ENCODE measurements around the gene BAHCC1. TPM values are rescaled to one million over a fixed set of nuclear protein-coding genes. Genes with fewer than 3 reads are reported as not detected.

Gene BAHCC1
- total and polyA plus RNA-seq, 2 donors = 5.8 to 7.3 TPM

- peak overlapping the region in 1 of 2 donors; percentile 71 for H3K27ac ChIP-seq (ENCODE audit: low read depth in 1 of 2, low read length in 1 of 2)
- H3K4me1 ChIP-seq (ENCODE audit: control insufficient read depth in 2 of 2, insufficient read depth in 2 of 2, low read length in 2 of 2) = peaks cover 37 to 72% of the 10 kb centered on the region in 2 donors
- DNase-seq (ENCODE audit: low read depth in 6 of 9, low spot score in 9 of 9) = peak in 3 of 9 donors; percentile 71 to 80 (median 73)
- peak overlapping the region; percentile 43 to 62 for H3K4me3 ChIP-seq (ENCODE audit: low read length in 2 of 2)
- H3K36me3 ChIP-seq (ENCODE audit: control insufficient read depth in 2 of 2, insufficient read depth in 2 of 2, low read length in 1 of 2) = no peaks in the 10 kb centered on the region
- WGBS = 17% methylated on average over 29 of the region's 29 CpGs
- H3K9me3 ChIP-seq (ENCODE audit: control insufficient read depth in 2 of 2, insufficient read depth in 1 of 2, low read length in 1 of 2) = peaks cover 0 to 6% of the 10 kb centered on the region in 2 donors
- peaks cover 0 to 42% of the 10 kb centered on the region in 2 donors for H3K27me3 ChIP-seq (ENCODE audit: control insufficient read depth in 2 of 2, insufficient read depth in 1 of 2, low read length in 1 of 2)
These were observed 88.0 kb downstream of the BAHCC1 start for GRCh38 chr17:81483085-81483861.

DNA sequence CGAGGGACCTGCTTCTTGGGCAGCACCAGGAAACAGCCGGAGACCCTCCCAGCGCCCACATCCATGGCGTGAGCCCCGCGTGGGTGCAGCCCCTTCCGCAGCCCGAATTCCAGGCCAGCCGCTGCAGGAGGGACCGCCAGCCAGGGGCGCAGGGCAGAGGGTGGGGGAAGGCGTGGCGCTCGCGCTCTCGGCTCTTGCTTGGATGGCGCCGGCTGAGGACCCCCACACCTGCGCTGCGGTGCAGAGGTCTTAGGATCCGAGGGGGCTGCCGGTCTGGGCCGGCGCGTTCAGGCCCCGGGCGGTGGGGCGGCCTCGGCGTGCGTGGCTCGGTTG is 88.6 kb downstream of the BAHCC1 start:
- Histone ChIP-seq H3K4me3 (ENCODE audit: low read length in 2 of 2) (peak overlapping the region; percentile 43 to 62), H3K36me3 (ENCODE audit: control insufficient read depth in 2 of 2, insufficient read depth in 2 of 2, low read length in 1 of 2) (no peaks in the 10 kb centered on the region), H3K9me3 (ENCODE audit: control insufficient read depth in 2 of 2, insufficient read depth in 1 of 2, low read length in 1 of 2) (peaks cover 0 to 6% of the 10 kb centered on the region in 2 donors), H3K27me3 (ENCODE audit: control insufficient read depth in 2 of 2, insufficient read depth in 1 of 2, low read length in 1 of 2) (peaks cover 0 to 42% of the 10 kb centered on the region in 2 donors), H3K4me1 (ENCODE audit: control insufficient read depth in 2 of 2, insufficient read depth in 2 of 2, low read length in 2 of 2) (peaks cover 41 to 78% of the 10 kb centered on the region in 2 donors), H3K27ac (ENCODE audit: low read depth in 1 of 2, low read length in 1 of 2) (peak overlapping the region in 1 of 2 donors; percentile 71)
- WGBS = 4% methylated on average over 32 of the region's 32 CpGs
- peak in 1 of 9 donors; percentile 47 for DNase-seq (ENCODE audit: low read depth in 6 of 9, low spot score in 9 of 9)

- 9% methylated on average over 60 of the region's 60 CpGs for WGBS
- Histone ChIP-seq H3K27me3 (ENCODE audit: control insufficient read depth in 2 of 2, insufficient read depth in 1 of 2, low read length in 1 of 2) (peaks cover 0 to 40% of the 10 kb centered on the region in 2 donors), H3K36me3 (ENCODE audit: control insufficient read depth in 2 of 2, insufficient read depth in 2 of 2, low read length in 1 of 2) (no peaks in the 10 kb centered on the region), H3K9me3 (ENCODE audit: control insufficient read depth in 2 of 2, insufficient read depth in 1 of 2, low read length in 1 of 2) (peaks cover 0 to 6% of the 10 kb centered on the region in 2 donors), H3K27ac (ENCODE audit: low read depth in 1 of 2, low read length in 1 of 2) (no peak overlapping the region), H3K4me3 (ENCODE audit: low read length in 2 of 2) (peak overlapping the region; percentile 43 to 62), H3K4me1 (ENCODE audit: control insufficient read depth in 2 of 2, insufficient read depth in 2 of 2, low read length in 2 of 2) (peaks cover 43 to 82% of the 10 kb centered on the region in 2 donors)
- DNase-seq (ENCODE audit: low read depth in 6 of 9, low spot score in 9 of 9) = peak in 8 of 9 donors; percentile 69 to 91 (median 78)
These were observed 89.1 kb downstream of the BAHCC1 start for GRCh38 chr17:81484195-81484979.

GRCh38 chr17:81486199-81486810 is 91.0 kb downstream of the BAHCC1 start:
- WGBS = 35% methylated on average over 17 of the region's 17 CpGs
- DNase-seq (ENCODE audit: low read depth in 6 of 9, low spot score in 9 of 9) = peak in 1 of 9 donors; percentile 41
- H3K4me3 ChIP-seq (ENCODE audit: low read length in 2 of 2) = no peak overlapping the region
- H3K27ac ChIP-seq (ENCODE audit: low read depth in 1 of 2, low read length in 1 of 2) = peak overlapping the region in 1 of 2 donors; percentile 44
- no peaks in the 10 kb centered on the region for H3K9me3 ChIP-seq (ENCODE audit: control insufficient read depth in 2 of 2, insufficient read depth in 1 of 2, low read length in 1 of 2)
- H3K36me3 ChIP-seq (ENCODE audit: control insufficient read depth in 2 of 2, insufficient read depth in 2 of 2, low read length in 1 of 2) = no peaks in the 10 kb centered on the region
- peaks cover 38 to 78% of the 10 kb centered on the region in 2 donors for H3K4me1 ChIP-seq (ENCODE audit: control insufficient read depth in 2 of 2, insufficient read depth in 2 of 2, low read length in 2 of 2)
- H3K27me3 ChIP-seq (ENCODE audit: control insufficient read depth in 2 of 2, insufficient read depth in 1 of 2, low read length in 1 of 2) = peaks cover 0 to 33% of the 10 kb centered on the region in 2 donors

DNA sequence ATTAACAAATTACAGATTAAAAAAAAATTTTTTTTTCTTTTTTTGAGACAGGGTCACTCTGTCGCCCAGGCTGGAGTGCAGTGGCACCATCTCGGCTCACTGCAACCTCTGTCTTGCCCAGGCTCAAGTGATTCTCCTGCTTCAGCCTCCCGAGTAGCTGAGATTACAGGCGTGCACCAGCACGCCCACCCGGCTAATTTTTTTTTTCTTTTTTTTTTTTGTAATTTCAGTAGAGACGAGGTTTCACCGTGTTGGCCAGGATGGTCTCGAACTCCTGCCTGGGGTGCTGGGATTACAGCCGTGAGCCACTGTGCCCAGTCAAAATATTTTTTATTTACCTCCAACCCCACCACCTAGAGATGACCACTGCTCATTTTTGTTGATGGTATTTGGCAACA is 91.8 kb downstream of the BAHCC1 start:
- Histone ChIP-seq H3K36me3 (ENCODE audit: control insufficient read depth in 2 of 2, insufficient read depth in 2 of 2, low read length in 1 of 2) (no peaks in the 10 kb centered on the region), H3K4me1 (ENCODE audit: control insufficient read depth in 2 of 2, insufficient read depth in 2 of 2, low read length in 2 of 2) (peaks cover 32 to 76% of the 10 kb centered on the region in 2 donors)

GRCh38 chr17:81487487-81488275 is 92.4 kb downstream of the BAHCC1 start:
- Histone ChIP-seq H3K27me3 (ENCODE audit: control insufficient read depth in 2 of 2, insufficient read depth in 1 of 2, low read length in 1 of 2) (peaks cover 0 to 29% of the 10 kb centered on the region in 2 donors), H3K4me1 (ENCODE audit: control insufficient read depth in 2 of 2, insufficient read depth in 2 of 2, low read length in 2 of 2) (peaks cover 26 to 75% of the 10 kb centered on the region in 2 donors), H3K36me3 (ENCODE audit: control insufficient read depth in 2 of 2, insufficient read depth in 2 of 2, low read length in 1 of 2) (no peaks in the 10 kb centered on the region), H3K4me3 (ENCODE audit: low read length in 2 of 2) (peak overlapping the region; percentile 58 to 77), H3K27ac (ENCODE audit: low read depth in 1 of 2, low read length in 1 of 2) (peak overlapping the region; percentile 61 to 93), H3K9me3 (ENCODE audit: control insufficient read depth in 2 of 2, insufficient read depth in 1 of 2, low read length in 1 of 2) (peaks cover 0 to 6% of the 10 kb centered on the region in 2 donors)
- DNase-seq (ENCODE audit: low read depth in 6 of 9, low spot score in 9 of 9) = peak in 6 of 9 donors; percentile 57 to 88 (median 81)
- WGBS = 8% methylated on average over 87 of the region's 87 CpGs

More for the DNA sequence above, 91.8 kb downstream of the BAHCC1 start:
- Histone ChIP-seq H3K27me3 (ENCODE audit: control insufficient read depth in 2 of 2, insufficient read depth in 1 of 2, low read length in 1 of 2) (peaks cover 0 to 31% of the 10 kb centered on the region in 2 donors), H3K9me3 (ENCODE audit: control insufficient read depth in 2 of 2, insufficient read depth in 1 of 2, low read length in 1 of 2) (peaks cover 0 to 4% of the 10 kb centered on the region in 2 donors), H3K27ac (ENCODE audit: low read depth in 1 of 2, low read length in 1 of 2) (no peak overlapping the region), H3K4me3 (ENCODE audit: low read length in 2 of 2) (no peak overlapping the region)
- WGBS = 87% methylated on average over 10 of the region's 10 CpGs
- no peak for DNase-seq (ENCODE audit: low read depth in 6 of 9, low spot score in 9 of 9)

GRCh38 chr17:81488276-81488860 is 93.1 kb downstream of the BAHCC1 start:
- Histone ChIP-seq H3K4me3 (ENCODE audit: low read length in 2 of 2) (peak overlapping the region; percentile 58 to 77), H3K4me1 (ENCODE audit: control insufficient read depth in 2 of 2, insufficient read depth in 2 of 2, low read length in 2 of 2) (peaks cover 20 to 72% of the 10 kb centered on the region in 2 donors), H3K36me3 (ENCODE audit: control insufficient read depth in 2 of 2, insufficient read depth in 2 of 2, low read length in 1 of 2) (no peaks in the 10 kb centered on the region), H3K27ac (ENCODE audit: low read depth in 1 of 2, low read length in 1 of 2) (peak overlapping the region; percentile 61 to 93), H3K27me3 (ENCODE audit: control insufficient read depth in 2 of 2, insufficient read depth in 1 of 2, low read length in 1 of 2) (peaks cover 0 to 22% of the 10 kb centered on the region in 2 donors), H3K9me3 (ENCODE audit: control insufficient read depth in 2 of 2, insufficient read depth in 1 of 2, low read length in 1 of 2) (peaks cover 0 to 6% of the 10 kb centered on the region in 2 donors)
- no peak for DNase-seq (ENCODE audit: low read depth in 6 of 9, low spot score in 9 of 9)
- WGBS = 16% methylated on average over 52 of the region's 52 CpGs
